HepG2 (cell line): ENCODE data around the gene RBM6. TPM values are rescaled to one million over a fixed set of nuclear protein-coding genes. Genes with fewer than 3 reads are reported as not detected.

ENCODE experiments used
- CEBPB ChIP-seq: IDR thresholded peaks from 2 replicates; pipeline ENCODE4 v1.6.1; 2011; ENCODE audit warnings: low read depth, low read length, improper control_type of control experiment, borderline replicate concordance
- ERF ChIP-seq: IDR thresholded peaks from 2 replicates; pipeline ENCODE4 v1.6.1; 2018; ENCODE audit warnings: missing biosample characterization, missing genetic modification reagents
- HOXD1 ChIP-seq: sonication (generic); formaldehyde crosslinking; IDR thresholded peaks from 2 replicates; pipeline ENCODE4 v1.5.0; 2020; ENCODE audit warnings: missing genetic modification reagents
- KLF6 ChIP-seq: IDR thresholded peaks from 2 replicates; pipeline ENCODE4 v1.8.0; 2016; ENCODE audit warnings: missing biosample characterization, missing genetic modification reagents
- NR1H2 ChIP-seq: sonication (generic); formaldehyde crosslinking; IDR thresholded peaks from 2 replicates; pipeline ENCODE4 v1.8.1; 2022; ENCODE audit warnings: low read depth, missing genetic modification reagents, borderline replicate concordance
- NRL ChIP-seq: sonication (generic); formaldehyde crosslinking; IDR thresholded peaks from 2 replicates; pipeline ENCODE4 v1.5.0; 2020; ENCODE audit warnings: missing genetic modification reagents, mild to moderate bottlenecking, moderate library complexity, borderline replicate concordance
- PAX8 ChIP-seq: sonication (generic); formaldehyde crosslinking; IDR thresholded peaks from 2 replicates; pipeline ENCODE4 v1.8.0; 2022; ENCODE audit warnings: mild to moderate bottlenecking, missing genetic modification reagents, borderline replicate concordance
- PCBP1 ChIP-seq: fragments of 200-400 bp; formaldehyde crosslinking; IDR thresholded peaks from 2 replicates; pipeline ENCODE4 v1.6.1; 2017; ENCODE audit warnings: mild to moderate bottlenecking, low read depth, low read length, borderline replicate concordance
- PCBP2 ChIP-seq: fragments of 200-400 bp; formaldehyde crosslinking; optimal IDR thresholded peaks from 2 replicates; pipeline ENCODE3; 2018; ENCODE audit warnings: low read length, low read depth; ENCODE audit not compliant: poor library complexity, severe bottlenecking
- RBFOX2 ChIP-seq: fragments of 200-400 bp; formaldehyde crosslinking; IDR thresholded peaks from 2 replicates; pipeline ENCODE4 v1.6.1; 2017; ENCODE audit warnings: low read depth, mild to moderate bottlenecking, low read length
- TBP ChIP-seq: sonication (generic); formaldehyde crosslinking; IDR thresholded peaks from 2 replicates; pipeline ENCODE4 v1.5.0; 2020; ENCODE audit warnings: missing genetic modification reagents
- TGIF2 ChIP-seq: IDR thresholded peaks from 2 replicates; pipeline ENCODE4 v1.6.1; 2016; ENCODE audit warnings: control low read depth, missing compliant biosample characterization
- THAP7 ChIP-seq: sonication (generic); formaldehyde crosslinking; IDR thresholded peaks from 2 replicates; pipeline ENCODE4 v1.8.1; 2023; ENCODE audit warnings: mild to moderate bottlenecking, missing genetic modification reagents
- ZBTB33 ChIP-seq: sonication (generic); formaldehyde crosslinking; IDR thresholded peaks from 2 replicates; pipeline ENCODE4 v1.4.0; 2020; ENCODE audit warnings: missing genetic modification reagents
- ZFP36 ChIP-seq: fragments of 150-350 bp; IDR thresholded peaks from 2 replicates; pipeline ENCODE4 v1.6.1; 2018; ENCODE audit warnings: borderline replicate concordance, low read length, low read depth; ENCODE audit not compliant: partially characterized antibody
- ZNF10 ChIP-seq: sonication (generic); formaldehyde crosslinking; IDR thresholded peaks from 2 replicates; pipeline ENCODE4 v1.4.0; 2020; ENCODE audit warnings: mild to moderate bottlenecking, low read depth, missing genetic modification reagents, borderline replicate concordance
- ZNF224 ChIP-seq: sonication (generic); formaldehyde crosslinking; IDR thresholded peaks from 2 replicates; pipeline ENCODE4 v1.5.0; 2020; ENCODE audit warnings: mild to moderate bottlenecking, missing genetic modification reagents
- polyA plus RNA-seq, 8 experiments: library from polyadenylated mRNA; depleted of rRNA in 3 of 8; stranded (reverse) in 7 of 8; unstranded in 1 of 8; fragments of >200 nt; fragmentation: Illumina TruSeq in 4 of 8; extraction: Trizol in 4 of 8; gene quantifications; 2 replicates each; pipeline versions ENCODE4 v1.2.1 to v1.2.3, GENCODE V29; 2011 to 2016; ENCODE audit warnings: low read depth in 4 of 8, missing spikeins in 1 of 8, mixed read lengths in 1 of 8; ENCODE audit not compliant: insufficient read depth in 1 of 8
- total RNA-seq, 5 experiments: library from RNA; depleted of rRNA; stranded (reverse); fragments of >200 nt; fragmentation: Illumina TruSeq; extraction: Trizol; gene quantifications; 2 replicates each; pipeline ENCODE4 v1.2.3, GENCODE V29; 2016; ENCODE audit warnings: low read depth in 1 of 5
- TF ChIP-seq, protein P1 (sequence below): sonication (generic); formaldehyde crosslinking; IDR thresholded peaks from 2 replicates; pipeline ENCODE4 v1.4.0; 2020; ENCODE audit warnings: low read depth, missing genetic modification reagents
- TF ChIP-seq, protein P2 (sequence below): sonication (generic); formaldehyde crosslinking; IDR thresholded peaks from 2 replicates; pipeline ENCODE4 v1.5.1; 2020; ENCODE audit warnings: missing genetic modification reagents, mild to moderate bottlenecking, borderline replicate concordance
- TF ChIP-seq, protein P3 (sequence below): conservative IDR thresholded peaks from 2 replicates; pipeline ENCODE4 v1.6.1; 2018; ENCODE audit warnings: missing genetic modification reagents

Gene RBM6
- total and polyA plus RNA-seq, 2 of the 13 experiments (the other 11 are each of a cell fraction or from before 2014, with no cell fraction given) = 72.7 to 86.1 TPM

- TF ChIP-seq PCBP1 (0 out of 2 replicates have a peak, but pooled peaks have one; percentile 24), KLF6 (CRISPR knock-in tag) (peak; percentile 91; the same call in 1 of the 2 replicates), PAX8 (CRISPR knock-in tag) (no peak), RBFOX2 (peak; percentile 98), ZFP36 (no peak), ZNF10 (no peak), CEBPB (no peak), TGIF2 (CRISPR knock-in tag) (peak; percentile 37; the same call in 1 of the 2 replicates), HOXD1 (CRISPR knock-in tag) (peak; percentile 60), ZNF224 (CRISPR knock-in tag) (no peak; the same call in 1 of the 2 replicates), ZBTB33 (CRISPR knock-in tag) (peak; percentile 27; the same call in 1 of the 2 replicates), NR1H2 (CRISPR knock-in tag) (no peak), PCBP2 (no peak), TBP (CRISPR knock-in tag) (peak; percentile 87), THAP7 (0 out of 2 replicates have a peak, but pooled peaks have one; percentile 76), ERF (0 out of 2 replicates have a peak, but pooled peaks have one; percentile 85), NRL (CRISPR knock-in tag) (no peak; the same call in none of the 2 replicates)
- TF ChIP-seq, protein P1, sequence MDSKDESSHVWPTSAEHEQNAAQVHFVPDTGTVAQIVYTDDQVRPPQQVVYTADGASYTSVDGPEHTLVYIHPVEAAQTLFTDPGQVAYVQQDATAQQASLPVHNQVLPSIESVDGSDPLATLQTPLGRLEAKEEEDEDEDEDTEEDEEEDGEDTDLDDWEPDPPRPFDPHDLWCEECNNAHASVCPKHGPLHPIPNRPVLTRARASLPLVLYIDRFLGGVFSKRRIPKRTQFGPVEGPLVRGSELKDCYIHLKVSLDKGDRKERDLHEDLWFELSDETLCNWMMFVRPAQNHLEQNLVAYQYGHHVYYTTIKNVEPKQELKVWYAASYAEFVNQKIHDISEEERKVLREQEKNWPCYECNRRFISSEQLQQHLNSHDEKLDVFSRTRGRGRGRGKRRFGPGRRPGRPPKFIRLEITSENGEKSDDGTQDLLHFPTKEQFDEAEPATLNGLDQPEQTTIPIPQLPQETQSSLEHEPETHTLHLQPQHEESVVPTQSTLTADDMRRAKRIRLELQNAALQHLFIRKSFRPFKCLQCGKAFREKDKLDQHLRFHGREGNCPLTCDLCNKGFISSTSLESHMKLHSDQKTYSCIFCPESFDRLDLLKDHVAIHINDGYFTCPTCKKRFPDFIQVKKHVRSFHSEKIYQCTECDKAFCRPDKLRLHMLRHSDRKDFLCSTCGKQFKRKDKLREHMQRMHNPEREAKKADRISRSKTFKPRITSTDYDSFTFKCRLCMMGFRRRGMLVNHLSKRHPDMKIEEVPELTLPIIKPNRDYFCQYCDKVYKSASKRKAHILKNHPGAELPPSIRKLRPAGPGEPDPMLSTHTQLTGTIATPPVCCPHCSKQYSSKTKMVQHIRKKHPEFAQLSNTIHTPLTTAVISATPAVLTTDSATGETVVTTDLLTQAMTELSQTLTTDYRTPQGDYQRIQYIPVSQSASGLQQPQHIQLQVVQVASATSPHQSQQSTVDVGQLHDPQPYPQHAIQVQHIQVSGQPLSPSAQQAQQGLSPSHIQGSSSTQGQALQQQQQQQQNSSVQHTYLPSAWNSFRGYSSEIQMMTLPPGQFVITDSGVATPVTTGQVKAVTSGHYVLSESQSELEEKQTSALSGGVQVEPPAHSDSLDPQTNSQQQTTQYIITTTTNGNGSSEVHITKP (CRISPR knock-in tag) = 0 out of 2 replicates have a peak, but pooled peaks have one; percentile 40
- TF ChIP-seq, protein P2, sequence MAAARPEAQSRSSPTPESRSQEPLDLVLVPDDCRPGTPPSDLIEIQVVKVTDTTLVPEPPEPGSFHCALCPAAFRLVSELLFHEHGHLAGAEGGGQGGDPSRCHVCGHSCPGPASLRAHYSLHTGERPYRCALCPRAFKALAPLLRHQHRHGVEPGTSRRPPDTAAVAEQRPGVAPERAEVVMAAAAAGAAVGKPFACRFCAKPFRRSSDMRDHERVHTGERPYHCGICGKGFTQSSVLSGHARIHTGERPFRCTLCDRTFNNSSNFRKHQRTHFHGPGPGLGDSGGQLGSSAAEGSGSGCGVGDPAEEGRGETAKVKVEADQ (CRISPR knock-in tag) = peak; percentile 86; the same call in 1 of the 2 replicates
- TF ChIP-seq, protein P3, sequence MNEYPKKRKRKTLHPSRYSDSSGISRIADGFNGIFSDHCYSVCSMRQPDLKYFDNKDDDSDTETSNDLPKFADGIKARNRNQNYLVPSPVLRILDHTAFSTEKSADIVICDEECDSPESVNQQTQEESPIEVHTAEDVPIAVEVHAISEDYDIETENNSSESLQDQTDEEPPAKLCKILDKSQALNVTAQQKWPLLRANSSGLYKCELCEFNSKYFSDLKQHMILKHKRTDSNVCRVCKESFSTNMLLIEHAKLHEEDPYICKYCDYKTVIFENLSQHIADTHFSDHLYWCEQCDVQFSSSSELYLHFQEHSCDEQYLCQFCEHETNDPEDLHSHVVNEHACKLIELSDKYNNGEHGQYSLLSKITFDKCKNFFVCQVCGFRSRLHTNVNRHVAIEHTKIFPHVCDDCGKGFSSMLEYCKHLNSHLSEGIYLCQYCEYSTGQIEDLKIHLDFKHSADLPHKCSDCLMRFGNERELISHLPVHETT (CRISPR knock-in tag) = peak; percentile 98
These were observed at the start of gene RBM6 (continued) for GRCh38 chr3:49939858-49940666.
